HEK293 (cell line): Measurements from ENCODE around the gene KIF26B.

ENCODE experiments used
- CTCF ChIA-PET: fragments of 350-600 bp; formaldehyde crosslinking; extraction: SDS; loops from one replicate; lab custom pipeline; 2021; ENCODE audit warnings: antibody characterized with exemption; lab: Yijun Ruan, JAX
- POLR2A ChIA-PET: fragments of 300-600 bp; formaldehyde crosslinking; extraction: SDS; loops from one replicate; lab custom pipeline; 2020; ENCODE audit warnings: antibody characterized with exemption, inconsistent platforms; lab: Yijun Ruan, JAX
- H3K27ac ChIP-seq: fragments of 200-500 bp; sonication (Bioruptor generic); 2 replicates; pipeline ENCODE4 v1.5.1; 2014; ENCODE audit warnings: low read depth, low read length, control low read depth, inconsistent platforms; ENCODE audit errors: extremely low read depth
- H3K36me3 ChIP-seq, 2 experiments: fragments of 200-500 bp in 1 of 2; sonication (Bioruptor generic) in 1 of 2; 1 replicate in 1 of 2; 2 replicates in 1 of 2; pipeline ENCODE4 v1.5.1; 2014 to 2017; ENCODE audit warnings: inconsistent platforms in 2 of 2, low read length in 2 of 2; ENCODE audit not compliant: control insufficient read depth in 2 of 2, insufficient read depth in 1 of 2
- H3K4me1 ChIP-seq: fragments of 200-500 bp; sonication (Bioruptor generic); 2 replicates; pipeline ENCODE4 v1.5.1; 2014; ENCODE audit warnings: mild to moderate bottlenecking, low read length, inconsistent platforms; ENCODE audit not compliant: control insufficient read depth, insufficient read depth
- H3K4me3 ChIP-seq: 2 replicates; pipeline ENCODE4 v1.5.1; 2011; ENCODE audit warnings: low read depth, mild to moderate bottlenecking, control low read depth, low read length, moderate library complexity
- H3K9me3 ChIP-seq: fragments of 200-500 bp; sonication (Bioruptor generic); 2 replicates; pipeline ENCODE4 v1.5.1; 2014; ENCODE audit warnings: low read depth, low read length, inconsistent platforms; ENCODE audit not compliant: control insufficient read depth, insufficient read depth
- ATF2 ChIP-seq: fragments of 450-650 bp; formaldehyde crosslinking; IDR thresholded peaks from 2 replicates; pipeline ENCODE4 v1.5.1; 2016; ENCODE audit warnings: missing biosample characterization, missing genetic modification characterization, low read depth
- GLIS2 ChIP-seq: fragments of 450-650 bp; formaldehyde crosslinking; IDR thresholded peaks from 2 replicates; pipeline ENCODE4 v1.5.1; 2016; ENCODE audit warnings: missing biosample characterization, missing genetic modification characterization
- KLF16 ChIP-seq: fragments of 450-650 bp; formaldehyde crosslinking; IDR thresholded peaks from 2 replicates; pipeline ENCODE4 v1.5.1; 2017; ENCODE audit warnings: missing biosample characterization, missing genetic modification characterization
- PRDM10 ChIP-seq: fragments of 450-650 bp; formaldehyde crosslinking; IDR thresholded peaks from 2 replicates; pipeline ENCODE4 v1.5.1; 2016; ENCODE audit warnings: missing biosample characterization, missing genetic modification characterization
- ZBTB21 ChIP-seq: fragments of 450-650 bp; formaldehyde crosslinking; IDR thresholded peaks from 2 replicates; pipeline ENCODE4 v1.5.1; 2017; ENCODE audit warnings: missing biosample characterization, missing genetic modification characterization
- ZNF140 ChIP-seq: fragments of 450-650 bp; formaldehyde crosslinking; IDR thresholded peaks from 2 replicates; pipeline ENCODE4 v1.5.1; 2016; ENCODE audit warnings: missing biosample characterization, missing genetic modification characterization
- ZNF148 ChIP-seq: fragments of 450-650 bp; formaldehyde crosslinking; IDR thresholded peaks from 2 replicates; pipeline ENCODE4 v1.5.0; 2017; ENCODE audit warnings: missing biosample characterization, missing genetic modification characterization, borderline replicate concordance
- ZNF175 ChIP-seq: fragments of 450-650 bp; formaldehyde crosslinking; IDR thresholded peaks from 2 replicates; pipeline ENCODE4 v1.5.1; 2016; ENCODE audit warnings: missing biosample characterization, missing genetic modification characterization
- ZNF26 ChIP-seq: fragments of 450-650 bp; formaldehyde crosslinking; IDR thresholded peaks from 2 replicates; pipeline ENCODE4 v1.5.1; 2016; ENCODE audit warnings: missing biosample characterization, missing genetic modification characterization
- ZNF274 ChIP-seq, 2 experiments: fragments of 200-500 bp in 1 of 2; fragments of 450-650 bp in 1 of 2; sonication (Bioruptor generic) in 1 of 2; formaldehyde crosslinking in 1 of 2; IDR thresholded peaks; 2 replicates each; pipeline versions ENCODE4 v1.5.1 to v1.6.1; 2014 to 2016; ENCODE audit warnings: borderline replicate concordance in 1 of 2, inconsistent platforms in 1 of 2, low read length in 1 of 2, missing biosample characterization in 1 of 2, missing genetic modification characterization in 1 of 2
- ZNF302 ChIP-seq: fragments of 450-650 bp; formaldehyde crosslinking; IDR thresholded peaks from 2 replicates; pipeline ENCODE4 v1.5.1; 2016; ENCODE audit warnings: missing biosample characterization, missing genetic modification characterization, low read depth
- ZNF311 ChIP-seq: fragments of 450-650 bp; formaldehyde crosslinking; IDR thresholded peaks from 2 replicates; pipeline ENCODE4 v1.5.1; 2017; ENCODE audit warnings: missing biosample characterization, missing genetic modification characterization, borderline replicate concordance
- ZNF335 ChIP-seq: fragments of 450-650 bp; formaldehyde crosslinking; conservative IDR thresholded peaks from 2 replicates; pipeline ENCODE4 v1.5.1; 2016; ENCODE audit warnings: missing biosample characterization, missing genetic modification characterization
- ZNF488 ChIP-seq: fragments of 450-650 bp; formaldehyde crosslinking; IDR thresholded peaks from 2 replicates; pipeline ENCODE4 v1.5.1; 2016; ENCODE audit warnings: missing biosample characterization, missing genetic modification characterization
- ZNF530 ChIP-seq: fragments of 450-650 bp; formaldehyde crosslinking; IDR thresholded peaks from 2 replicates; pipeline ENCODE4 v1.5.1; 2016; ENCODE audit warnings: low read depth, missing biosample characterization, missing genetic modification characterization
- ZNF549 ChIP-seq: fragments of 450-650 bp; IDR thresholded peaks from 2 replicates; pipeline ENCODE4 v1.5.1; 2018; ENCODE audit warnings: missing biosample characterization, missing genetic modification characterization, mild to moderate bottlenecking, inconsistent platforms, moderate library complexity
- ZNF596 ChIP-seq: fragments of 450-650 bp; IDR thresholded peaks from 2 replicates; pipeline ENCODE4 v1.5.0; 2018; ENCODE audit warnings: missing biosample characterization, mild to moderate bottlenecking, missing genetic modification characterization, moderate library complexity
- ZNF610 ChIP-seq: fragments of 450-650 bp; formaldehyde crosslinking; IDR thresholded peaks from 2 replicates; pipeline ENCODE4 v1.5.1; 2016; ENCODE audit warnings: missing biosample characterization, missing genetic modification characterization, borderline replicate concordance
- ZNF654 ChIP-seq: fragments of 450-650 bp; formaldehyde crosslinking; IDR thresholded peaks from 2 replicates; pipeline ENCODE4 v1.5.1; 2016; ENCODE audit warnings: low read depth, missing biosample characterization, missing genetic modification characterization
- ZNF660 ChIP-seq: fragments of 450-650 bp; IDR thresholded peaks from 2 replicates; pipeline ENCODE4 v1.5.1; 2018; ENCODE audit warnings: missing biosample characterization, mild to moderate bottlenecking, missing genetic modification characterization
- ZNF830 ChIP-seq: fragments of 450-650 bp; IDR thresholded peaks from 2 replicates; pipeline ENCODE4 v1.5.0; 2018; ENCODE audit warnings: missing biosample characterization, missing genetic modification characterization, low read depth, mild to moderate bottlenecking, moderate library complexity
- ZSCAN23 ChIP-seq: fragments of 450-650 bp; formaldehyde crosslinking; IDR thresholded peaks from 2 replicates; pipeline ENCODE4 v1.5.1; 2016; ENCODE audit warnings: missing biosample characterization, missing genetic modification characterization

The KIF26B gene

GRCh38 chr1:245431706-245432105 lies 276.9 kb downstream of the KIF26B start:
- Histone ChIP-seq H3K4me1 (no peaks in the 10 kb centered on the region), H3K4me3 (no peak overlapping the region), H3K36me3 (no peaks in the 10 kb centered on the region), H3K9me3 (no peaks in the 10 kb centered on the region), H3K27ac (no peak overlapping the region)
- no peak for TF ChIP-seq ZNF660 (tag by site-specific recombination)
- no peak for TF ChIP-seq ZNF610
- TF ChIP-seq ZNF274 (IDR thresholded peaks at IDR 0.05; ENCODE audit: low read length), result no peak
- TF ChIP-seq ZNF274 (tag by site-specific recombination; IDR thresholded peaks at IDR 0.05; ENCODE audit: borderline replicate concordance), result no peak
- no peak for TF ChIP-seq ZNF140 (tag by site-specific recombination)
- TF ChIP-seq ZNF335 (tag by site-specific recombination), result no peak
- TF ChIP-seq ATF2, result no peak
- no peak for TF ChIP-seq GLIS2
- no peak for TF ChIP-seq ZNF549 (tag by site-specific recombination)
- TF ChIP-seq ZNF148, result no peak
- no peak for TF ChIP-seq ZNF311 (tag by site-specific recombination)
- POLR2A ChIA-PET, result no interaction called here
- CTCF ChIA-PET, result no interaction called here

DNA sequence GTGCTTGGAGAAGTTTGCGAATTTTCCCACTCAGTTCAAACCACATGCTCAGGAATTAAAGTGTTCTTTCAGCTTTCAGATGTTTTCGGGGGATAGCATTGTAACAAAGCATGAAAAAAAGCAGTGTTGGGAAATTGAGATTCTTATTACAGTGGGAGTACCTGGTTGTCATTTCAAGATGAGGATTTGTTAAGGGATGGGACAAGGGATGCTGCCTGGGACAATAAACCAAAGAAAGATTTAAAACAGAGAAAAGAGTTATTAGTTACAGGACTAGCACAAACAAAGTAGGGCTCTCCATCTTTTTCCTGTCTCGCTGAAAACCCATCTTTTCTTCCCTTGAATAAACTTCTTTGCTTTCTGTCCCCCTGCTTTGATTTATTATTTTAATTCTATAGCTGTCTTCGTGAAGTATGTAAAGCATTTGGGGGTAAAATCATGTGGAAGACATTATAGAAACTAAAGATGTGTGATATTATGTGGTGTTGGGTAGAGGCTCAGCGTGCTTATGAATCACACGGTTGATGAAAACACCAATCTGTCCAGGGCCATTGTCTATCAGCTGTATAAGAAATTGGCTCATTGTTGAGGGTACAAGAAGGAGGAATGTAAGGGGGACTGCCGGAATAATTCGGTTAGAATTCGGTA lies 277.6 kb downstream of the KIF26B start:
- Histone ChIP-seq H3K4me1 (no peaks in the 10 kb centered on the region), H3K4me3 (no peak overlapping the region), H3K27ac (no peak overlapping the region), H3K9me3 (no peaks in the 10 kb centered on the region), H3K36me3 (no peaks in the 10 kb centered on the region)
- ChIA-PET POLR2A (no interaction called here), CTCF (no interaction called here)
- no peak for TF ChIP-seq ZBTB21 (tag by site-specific recombination)
- TF ChIP-seq, all 188 proteins: peak for 0

DNA sequence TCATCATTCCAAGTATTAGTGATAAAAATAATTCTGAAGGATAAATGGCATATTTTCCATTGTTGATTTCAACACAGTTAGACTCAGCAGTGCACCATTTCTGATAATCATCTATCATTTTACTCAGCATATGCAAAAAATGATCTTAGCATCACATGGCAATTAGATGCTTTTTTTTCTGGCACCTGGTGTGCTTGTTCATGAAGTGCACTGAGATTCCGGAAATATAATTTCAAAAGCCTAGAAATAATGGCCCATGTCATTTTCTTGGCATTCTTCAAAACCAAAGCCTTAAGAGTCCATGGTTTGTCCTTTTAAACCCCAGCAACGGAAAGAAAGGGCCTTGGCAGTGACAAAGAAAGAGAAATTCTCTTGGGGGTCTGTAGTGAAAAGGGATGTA lies 278.8 kb downstream of the KIF26B start:
- CTCF ChIA-PET, result no interaction called here
- POLR2A ChIA-PET, result no interaction called here
- H3K36me3 ChIP-seq, result no peaks in the 10 kb centered on the region
- no peaks in the 10 kb centered on the region for H3K4me1 ChIP-seq
- no peak overlapping the region for H3K4me3 ChIP-seq
- no peaks in the 10 kb centered on the region for H3K9me3 ChIP-seq
- no peak overlapping the region for H3K27ac ChIP-seq
- no peak for TF ChIP-seq ZNF530
- TF ChIP-seq ZNF488 (tag by site-specific recombination), result no peak
- TF ChIP-seq PRDM10 (tag by site-specific recombination), result no peak
- no peak for TF ChIP-seq ZNF26 (tag by site-specific recombination)
- no peak for TF ChIP-seq KLF16 (tag by site-specific recombination)
- no peak for TF ChIP-seq ZNF175 (tag by site-specific recombination)
- TF ChIP-seq ZNF302 (tag by site-specific recombination), result no peak
- TF ChIP-seq ZNF830 (tag by site-specific recombination), result no peak
- TF ChIP-seq ZSCAN23 (tag by site-specific recombination), result no peak
- TF ChIP-seq ZNF610, result no peak
- no peak for TF ChIP-seq ZNF596 (tag by site-specific recombination)
- no peak for TF ChIP-seq ZNF654 (tag by site-specific recombination)
